Right renal pelvis (tissue), 4 donors: ENCODE data around the gene COL26A1. TPM values are rescaled to one million over a fixed set of nuclear protein-coding genes. Genes with fewer than 3 reads are reported as not detected.
"Not testable (repeated sequence)": the region's sequence is repeated elsewhere in the genome, so short reads cannot be mapped to it uniquely, and the experiment has no call there.

Experiments used
- DNase-seq, 4 donors: peaks; one replicate each; pipeline ENCODE4 v3.0.0-alpha.2; 2013; ENCODE audit warnings: low read depth in 4 of 4, low spot score in 3 of 4, missing footprints in 1 of 4
- polyA plus RNA-seq, 4 donors: library from polyadenylated mRNA; unstranded; fragments of 120-200 nt; gene quantifications; one replicate each; pipeline ENCODE4 v1.2.1, GENCODE V29; 2013; ENCODE audit not compliant: insufficient read length in 4 of 4

The COL26A1 gene
- polyA plus RNA-seq, 4 donors, result 24.7 to 32.5 (median 25.7) TPM

GRCh38 chr7:101589976-101590662 is 227.4 kb downstream of the COL26A1 start:
- no peak for DNase-seq

DNA sequence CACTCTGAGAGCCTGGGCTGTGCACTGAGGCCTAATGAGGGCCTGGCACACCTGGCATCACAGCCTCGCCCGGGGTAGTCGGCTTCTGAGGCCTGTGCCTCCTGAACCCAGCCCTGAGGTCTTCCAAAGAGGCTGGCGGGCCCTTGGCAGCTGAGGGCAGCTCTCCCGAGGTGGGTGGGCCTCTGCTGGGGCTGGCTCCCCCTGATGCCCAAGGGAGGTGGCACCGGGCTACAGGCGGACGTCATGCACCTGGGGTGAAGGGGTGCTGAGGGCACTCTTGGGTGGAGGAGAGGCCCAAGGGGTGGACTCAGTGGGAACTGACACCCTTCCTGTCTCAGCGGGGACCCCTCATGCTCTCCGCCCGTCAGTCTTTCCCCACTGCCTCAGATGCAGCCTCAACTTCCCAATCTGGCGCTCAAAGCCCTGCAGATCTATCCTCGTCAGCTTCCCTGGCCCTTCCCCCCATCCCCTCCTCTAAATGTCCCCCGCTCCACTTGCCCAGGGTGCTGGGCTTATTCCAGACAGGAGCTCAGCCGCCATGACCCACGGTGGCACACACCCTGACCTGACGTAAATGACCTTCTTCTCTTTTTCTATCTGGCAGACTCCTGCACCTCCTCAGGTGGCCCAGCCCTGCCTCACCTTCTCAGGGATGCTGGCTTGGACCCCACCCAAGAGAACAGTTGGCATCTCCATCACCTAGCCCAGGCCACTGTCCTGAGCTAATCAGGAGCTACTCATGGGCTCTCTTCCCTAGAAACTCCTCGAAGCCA is 228.2 kb downstream of the COL26A1 start:
- no peak for DNase-seq

DNA sequence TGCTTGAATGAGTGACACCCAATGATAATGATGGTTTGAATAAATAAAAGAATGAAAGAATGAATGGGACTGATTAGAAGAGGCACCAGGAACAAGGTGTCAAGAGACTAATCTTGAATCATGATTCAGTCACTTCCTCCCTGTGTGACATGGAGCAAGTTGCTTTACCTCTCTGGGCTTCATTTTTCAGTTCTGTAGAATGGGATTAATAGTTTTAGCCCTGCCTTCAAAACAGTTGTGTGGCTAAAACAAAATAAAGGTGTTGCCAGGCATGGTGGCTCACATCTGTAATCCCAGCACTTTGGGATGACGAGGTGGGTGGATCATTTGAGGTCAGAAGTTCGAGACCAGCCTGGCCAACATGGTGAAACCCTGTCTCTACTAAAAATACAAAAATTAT is 228.8 kb downstream of the COL26A1 start:
- DNase-seq, result no peak

DNA sequence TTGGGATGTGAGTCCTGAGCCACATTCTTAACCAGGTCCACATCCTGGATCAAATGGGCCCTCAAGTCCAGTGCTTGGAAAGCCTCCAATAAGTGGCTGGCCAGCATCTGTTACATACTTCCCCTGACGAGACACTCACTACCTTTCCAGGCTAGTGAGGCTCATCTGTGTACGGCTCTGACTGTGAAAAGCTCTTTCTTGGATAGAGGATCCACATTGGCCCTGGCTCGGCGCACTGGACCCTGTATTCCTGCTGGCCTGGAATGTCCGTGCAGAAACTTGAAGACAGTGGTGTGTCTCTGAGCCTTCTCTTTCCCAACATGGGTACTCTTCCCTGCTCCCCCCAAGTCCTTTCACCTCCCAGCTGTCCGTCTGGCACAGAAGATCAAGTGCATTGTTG is 230.9 kb downstream of the COL26A1 start:
- no peak for DNase-seq

- no peak for DNase-seq
Observed at GRCh38 chr7:101594790-101595189, 232.1 kb downstream of the COL26A1 start.

DNA sequence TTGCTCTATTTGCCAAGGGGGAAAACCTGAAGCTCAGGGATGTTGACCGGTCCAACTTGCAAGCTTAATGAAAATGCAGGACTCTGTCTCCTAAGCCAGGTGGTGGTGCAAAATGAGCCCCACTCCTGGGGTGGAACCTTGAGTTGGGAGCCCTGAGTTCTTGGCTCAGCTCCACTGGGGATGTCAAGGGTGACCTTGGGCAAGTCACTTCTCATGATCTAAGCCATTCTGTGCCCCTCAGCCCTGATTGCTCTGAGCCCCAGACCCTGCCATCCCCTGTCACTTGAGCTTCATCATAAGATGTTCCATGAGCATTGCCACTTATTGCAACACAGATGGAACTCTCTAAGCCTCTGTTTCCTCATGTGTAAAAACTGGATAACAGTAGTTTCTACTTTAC is 232.6 kb downstream of the COL26A1 start:
- DNase-seq, result no peak

DNA sequence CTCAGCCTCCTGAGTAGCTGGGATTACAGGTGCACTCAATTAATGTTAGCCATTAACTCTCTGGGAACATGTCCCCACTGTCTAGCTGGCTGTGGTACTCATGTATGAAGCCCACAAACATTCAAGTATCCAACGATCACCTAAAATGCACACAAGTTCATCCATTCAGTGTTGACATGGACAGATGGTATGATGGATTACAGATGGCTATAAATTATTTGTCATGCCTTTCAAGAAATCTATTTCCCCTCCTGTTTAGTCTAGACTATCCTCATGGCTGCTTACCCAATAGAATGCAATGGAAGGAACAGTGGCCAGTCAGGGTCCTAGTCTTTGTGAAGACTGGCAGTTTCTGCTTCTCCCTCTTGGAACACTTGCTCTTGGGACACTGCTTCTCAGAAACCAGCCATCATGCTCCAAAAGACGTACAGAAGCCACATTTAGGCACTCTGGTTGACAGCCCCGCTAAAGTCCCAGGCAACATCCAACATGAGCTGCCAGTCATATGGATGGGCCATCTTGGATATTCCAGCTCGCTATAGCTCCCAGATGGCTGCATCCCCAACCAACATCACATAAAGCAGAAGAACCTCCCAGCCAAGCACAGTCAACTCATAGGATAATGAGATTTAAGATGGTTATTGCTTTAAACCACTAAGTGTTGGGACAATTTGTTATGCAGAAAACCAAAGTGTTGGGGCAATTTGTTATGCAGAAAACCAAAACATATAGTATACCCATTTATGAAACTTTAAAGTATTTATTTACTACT is 233.3 kb downstream of the COL26A1 start:
- DNase-seq, result no peak

GRCh38 chr7:101596898-101597297 is 234.2 kb downstream of the COL26A1 start:
- DNase-seq, result no peak

GRCh38 chr7:101597941-101598340 is 235.3 kb downstream of the COL26A1 start:
- DNase-seq, result no peak

- DNase-seq, result no peak
Observed at GRCh38 chr7:101598422-101598985, 235.8 kb downstream of the COL26A1 start.

GRCh38 chr7:101598986-101599771 is 236.5 kb downstream of the COL26A1 start:
- DNase-seq, result no peak

DNA sequence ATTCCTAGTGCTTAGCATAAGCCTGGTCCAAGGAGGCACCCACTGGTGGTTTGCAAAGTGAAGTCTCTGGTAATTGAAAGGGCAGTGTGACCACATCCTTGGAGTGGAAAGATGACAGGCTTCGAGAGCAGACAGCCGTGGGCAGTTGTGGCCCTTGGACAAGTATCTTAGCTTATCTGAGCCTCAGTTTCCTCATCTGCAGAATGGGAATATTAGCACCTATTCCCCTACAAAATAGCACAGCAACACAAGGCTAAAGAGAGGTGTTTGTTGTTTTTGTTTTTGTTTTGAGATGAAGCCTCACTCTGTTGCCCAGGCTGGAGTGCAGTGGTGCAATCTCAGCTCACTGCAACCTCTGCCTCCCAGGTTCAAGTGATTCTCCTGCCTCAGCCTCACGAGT is 237.1 kb downstream of the COL26A1 start:
- DNase-seq, result no peak

DNA sequence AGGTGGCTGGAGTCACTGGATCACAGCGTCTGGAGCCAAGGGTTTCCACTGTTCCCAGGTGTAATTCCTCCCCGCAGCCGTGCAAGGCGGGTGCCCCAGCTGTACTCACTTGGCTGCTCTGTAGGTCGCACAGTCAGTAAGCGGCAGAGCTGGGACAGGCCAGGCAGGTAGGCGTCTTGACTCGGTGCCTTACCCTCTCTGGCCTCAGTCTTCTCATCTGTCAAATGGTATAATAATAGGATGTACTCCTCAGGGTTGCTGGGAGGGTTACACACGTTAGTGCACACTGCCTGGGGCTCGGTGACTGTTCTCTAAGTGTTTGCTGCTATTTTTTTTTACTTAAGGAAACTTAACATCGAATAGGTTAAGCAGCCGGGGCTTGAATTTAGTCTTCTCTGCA is 239.4 kb downstream of the COL26A1 start:
- no peak for DNase-seq

DNA sequence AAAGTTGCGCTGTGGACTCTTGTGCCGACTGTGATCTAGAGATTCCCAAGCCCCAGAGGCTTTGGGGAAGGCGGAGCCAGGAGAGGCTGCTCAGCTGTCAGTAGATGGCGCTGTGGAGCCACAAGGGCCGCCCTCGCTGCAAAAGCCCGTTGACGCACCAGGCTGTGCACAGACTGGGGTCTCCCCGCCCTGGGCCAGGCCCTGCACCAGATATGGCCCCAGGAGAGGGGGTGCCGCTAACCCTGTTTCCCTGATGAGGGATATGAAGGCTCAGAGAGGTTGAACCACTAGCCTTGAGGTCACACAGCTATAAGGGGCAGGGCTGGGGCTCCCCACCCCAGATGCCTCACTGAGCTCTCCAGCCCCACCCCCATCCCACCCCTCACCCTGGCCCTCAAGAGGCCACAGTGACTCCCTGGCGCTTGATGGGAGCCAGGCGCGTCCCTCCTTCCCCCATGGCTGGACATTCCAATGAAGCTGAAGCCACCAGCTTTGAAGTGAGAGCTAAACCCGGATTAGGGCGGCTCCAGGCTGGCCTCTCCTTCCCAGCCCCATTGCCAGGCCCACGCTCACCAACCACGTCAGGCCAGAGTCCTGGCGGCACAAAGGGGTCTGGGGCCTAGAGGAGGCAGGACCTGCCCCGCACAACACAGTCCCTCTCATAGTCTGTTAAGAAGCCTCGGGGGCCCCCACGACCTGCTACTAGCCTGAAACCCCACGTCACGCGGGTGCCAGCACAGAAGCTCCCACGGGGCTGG is 240.0 kb downstream of the COL26A1 start:
- peak in 2 of 4 donors; percentile 70 to 75 for DNase-seq

DNA sequence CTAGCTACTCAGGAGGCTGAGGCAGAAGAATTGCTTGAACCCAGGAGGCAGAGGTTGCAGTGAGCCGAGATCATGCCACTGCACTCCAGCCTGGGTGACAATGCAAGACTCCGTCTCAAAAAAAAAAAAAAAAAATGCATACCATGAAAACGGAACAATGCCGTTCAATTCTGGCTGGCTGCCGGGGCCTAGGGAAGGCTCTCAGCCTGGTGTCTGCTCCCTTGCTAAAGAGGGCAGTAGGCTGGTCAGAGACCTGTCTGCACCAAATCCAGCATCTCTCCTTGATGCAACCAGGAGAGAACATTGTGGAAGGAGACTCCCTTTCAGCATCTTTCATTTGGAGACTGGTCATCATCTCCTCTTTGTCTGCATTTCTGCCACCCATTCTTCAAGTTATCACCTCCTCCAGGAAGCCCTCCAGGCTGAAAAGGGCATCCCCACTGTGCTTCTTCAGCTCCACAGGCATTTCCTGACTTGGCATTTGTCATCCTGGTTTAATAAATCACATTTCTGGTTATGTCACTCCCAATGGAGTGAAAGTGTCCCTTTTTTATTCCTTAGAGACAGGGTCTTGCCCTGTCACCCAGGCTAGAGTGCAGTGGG is 241.8 kb downstream of the COL26A1 start:
- DNase-seq, result no peak

DNA sequence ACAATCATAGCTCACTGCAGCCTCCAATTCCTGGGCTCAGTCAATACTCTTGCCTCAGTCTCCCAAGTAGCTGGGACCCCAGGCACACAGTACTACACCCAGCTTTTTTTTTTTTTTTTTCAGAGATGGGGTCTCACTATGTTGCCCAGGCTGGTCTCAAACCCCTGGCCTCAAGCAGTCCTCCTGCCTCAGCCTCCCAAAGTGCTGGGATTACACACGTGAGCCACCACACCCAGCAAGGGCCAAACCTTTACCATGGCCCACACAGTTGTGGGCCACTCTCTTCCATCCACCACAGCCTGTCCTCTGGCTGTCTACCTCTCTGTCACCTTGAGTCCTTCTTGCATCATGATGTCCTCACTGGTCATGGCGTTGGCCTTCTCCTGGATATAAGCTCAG is 242.3 kb downstream of the COL26A1 start:
- not testable (repeated sequence) for DNase-seq

DNA sequence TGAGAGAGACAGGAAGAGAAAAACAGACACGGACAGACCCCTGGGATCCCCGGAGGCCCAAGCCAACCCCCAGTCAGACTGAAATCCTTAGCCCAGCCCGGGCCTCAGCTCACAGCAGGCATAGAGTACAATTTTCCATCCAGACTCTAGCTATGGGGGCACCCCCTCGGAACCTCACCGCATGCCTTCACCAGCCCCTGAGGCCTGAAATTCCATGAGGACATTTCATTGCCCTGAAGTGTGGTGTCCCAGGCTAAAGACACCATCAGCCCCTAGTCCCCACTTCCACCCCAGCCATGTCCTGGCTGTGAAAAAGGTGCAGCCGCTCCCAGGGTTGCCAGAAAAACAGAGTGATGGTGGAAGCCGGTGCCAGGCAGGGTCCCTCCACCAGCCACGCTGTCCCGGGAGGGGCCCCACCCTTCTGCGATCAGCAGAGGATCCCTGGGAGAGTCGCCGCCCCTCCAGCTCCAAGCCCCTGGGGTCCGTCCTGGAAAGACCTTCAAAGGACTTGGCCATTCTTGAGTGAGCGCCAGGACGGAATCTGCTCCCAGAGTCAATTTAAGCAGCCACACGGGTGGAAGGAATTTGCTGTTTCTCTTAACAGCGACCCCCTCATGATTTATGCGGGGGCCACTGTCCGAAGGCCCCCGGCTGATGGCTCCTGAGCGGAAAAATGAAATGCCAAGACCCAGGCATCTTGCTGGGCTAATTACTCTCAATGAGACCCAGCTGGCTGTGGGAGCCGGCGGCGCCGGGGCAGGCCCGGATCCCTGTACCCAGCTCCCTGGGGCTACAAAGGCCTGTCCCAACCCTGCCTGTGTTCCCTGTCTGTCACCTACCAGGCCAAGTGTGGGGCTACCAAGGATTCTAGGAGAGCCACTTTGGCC is 243.2 kb downstream of the COL26A1 start:
- no peak for DNase-seq

DNA sequence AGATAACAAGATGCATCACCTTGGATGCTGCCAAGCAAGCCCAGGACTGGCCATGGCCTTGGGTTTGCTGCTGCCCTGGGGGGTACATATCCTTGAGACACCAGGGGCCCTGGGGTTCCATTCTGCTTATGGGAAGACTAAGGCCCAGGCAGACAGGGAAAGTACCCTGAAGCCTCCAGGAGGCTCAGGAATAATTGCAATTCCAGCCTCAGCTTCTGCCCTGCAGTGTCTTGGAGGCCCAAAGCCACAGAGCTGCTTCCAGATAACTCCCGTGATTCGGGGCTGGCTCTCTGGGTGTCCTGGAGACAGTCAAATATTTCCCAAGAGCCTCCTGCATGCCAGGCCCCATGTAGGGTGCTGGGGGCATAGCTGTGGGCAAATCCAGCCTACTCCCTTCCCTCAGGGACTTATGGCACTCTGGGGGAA is 243.8 kb downstream of the COL26A1 start:
- no peak for DNase-seq
